H9 (cell line): ENCODE results near the gene ISG15. TPM values are rescaled to one million over a fixed set of nuclear protein-coding genes. Genes with fewer than 3 reads are reported as not detected.

Source experiments
- DNase-seq: peaks from one replicate; pipeline ENCODE4 v3.0.0-alpha.2; 2017
- H2AFZ ChIP-seq: one replicate; pipeline ENCODE4 v1.6.1; 2013; ENCODE audit warnings: mild to moderate bottlenecking, low read length, control low read depth, moderate library complexity
- H2AK5ac ChIP-seq: 2 replicates; pipeline ENCODE4 v1.6.1; 2013; ENCODE audit warnings: low read length, control low read depth, mixed read lengths; ENCODE audit not compliant: insufficient read length
- H2BK120ac ChIP-seq: one replicate; pipeline ENCODE4 v1.6.1; 2013; ENCODE audit warnings: low read depth, mild to moderate bottlenecking, low read length, control low read depth, inconsistent platforms; ENCODE audit not compliant: poor library complexity, severe bottlenecking
- H2BK12ac ChIP-seq: 2 replicates; pipeline ENCODE4 v1.6.1; 2013; ENCODE audit warnings: low read length, control low read depth, mixed read lengths, low read depth; ENCODE audit not compliant: insufficient read length
- H2BK15ac ChIP-seq: 2 replicates; pipeline ENCODE4 v1.6.1; 2013; ENCODE audit warnings: low read depth, low read length, control low read depth
- H2BK20ac ChIP-seq: one replicate; pipeline ENCODE4 v1.6.1; 2013; ENCODE audit warnings: low read depth, mild to moderate bottlenecking, low read length, control low read depth, inconsistent platforms; ENCODE audit not compliant: poor library complexity, severe bottlenecking
- H2BK5ac ChIP-seq: 2 replicates; pipeline ENCODE4 v1.6.1; 2013; ENCODE audit warnings: low read length, control low read depth, mixed read lengths; ENCODE audit not compliant: insufficient read length
- H3K14ac ChIP-seq: 2 replicates; pipeline ENCODE4 v1.6.1; 2013; ENCODE audit warnings: low read length, control low read depth; ENCODE audit not compliant: insufficient read depth
- H3K18ac ChIP-seq: 2 replicates; pipeline ENCODE4 v1.6.1; 2013; ENCODE audit warnings: low read depth, mild to moderate bottlenecking, mixed read lengths, low read length, control low read depth; ENCODE audit not compliant: insufficient read length
- H3K23ac ChIP-seq: 2 replicates; pipeline ENCODE4 v1.6.1; 2013; ENCODE audit warnings: low read length, control low read depth, mixed read lengths, low read depth; ENCODE audit not compliant: insufficient read length
- H3K23me2 ChIP-seq: 2 replicates; pipeline ENCODE4 v1.6.1; 2013; ENCODE audit warnings: low read depth, mild to moderate bottlenecking, mixed read lengths, low read length, control low read depth; ENCODE audit not compliant: insufficient read length, poor library complexity, severe bottlenecking
- H3K27ac ChIP-seq: 2 replicates; pipeline ENCODE4 v1.5.1; 2013; ENCODE audit warnings: low read length, control low read depth, mixed read lengths, low read depth; ENCODE audit not compliant: insufficient read length
- H3K27me3 ChIP-seq: 2 replicates; pipeline ENCODE4 v1.6.1; 2013; ENCODE audit warnings: low read length, control low read depth, inconsistent platforms; ENCODE audit not compliant: insufficient read depth
- H3K4ac ChIP-seq: 2 replicates; pipeline ENCODE4 v1.6.1; 2013; ENCODE audit warnings: low read depth, mild to moderate bottlenecking, control low read depth, inconsistent platforms, low read length, moderate library complexity
- H3K4me1 ChIP-seq: 2 replicates; pipeline ENCODE4 v1.6.1; 2013; ENCODE audit warnings: low read length, control low read depth, inconsistent platforms; ENCODE audit not compliant: insufficient read depth
- H3K4me2 ChIP-seq: 2 replicates; pipeline ENCODE4 v1.6.1; 2013; ENCODE audit warnings: low read length, control low read depth, mixed read lengths; ENCODE audit not compliant: insufficient read length, insufficient read depth
- H3K56ac ChIP-seq: 2 replicates; pipeline ENCODE4 v1.6.1; 2013; ENCODE audit warnings: low read depth, mild to moderate bottlenecking, mixed read lengths, low read length, control low read depth; ENCODE audit not compliant: insufficient read length
- H3K79me1 ChIP-seq: 2 replicates; pipeline ENCODE4 v1.6.1; 2013; ENCODE audit warnings: low read depth, mild to moderate bottlenecking, moderate library complexity, low read length, control low read depth, inconsistent platforms; ENCODE audit not compliant: insufficient read depth, poor library complexity, severe bottlenecking
- H3K79me2 ChIP-seq: 2 replicates; pipeline ENCODE4 v1.6.1; 2013; ENCODE audit warnings: low read length, control low read depth, inconsistent platforms; ENCODE audit not compliant: insufficient read depth
- H3K9ac ChIP-seq: 2 replicates; pipeline ENCODE4 v1.6.1; 2013; ENCODE audit warnings: low read length, control low read depth, mixed read lengths; ENCODE audit not compliant: insufficient read length; ENCODE audit errors: extremely low read depth
- H3K9me3 ChIP-seq: one replicate; pipeline ENCODE4 v1.6.1; 2013; ENCODE audit warnings: low read depth, low read length, inconsistent platforms; ENCODE audit not compliant: control insufficient read depth
- H3T11ph ChIP-seq: one replicate; pipeline ENCODE4 v1.6.1; 2013; ENCODE audit warnings: mild to moderate bottlenecking, low read length, control low read depth, inconsistent platforms
- H4K20me1 ChIP-seq: one replicate; pipeline ENCODE4 v1.6.1; 2013; ENCODE audit not compliant: control insufficient read depth, insufficient read length, insufficient read depth
- H4K5ac ChIP-seq: 2 replicates; pipeline ENCODE4 v1.6.1; 2013; ENCODE audit warnings: low read depth, mild to moderate bottlenecking, mixed read lengths, low read length, control low read depth; ENCODE audit not compliant: insufficient read length
- H4K8ac ChIP-seq: replicated peaks from 2 replicates; pipeline ENCODE4 v1.6.1; 2013; ENCODE audit warnings: low read length, control low read depth, mixed read lengths, low read depth; ENCODE audit not compliant: insufficient read length
- H4K91ac ChIP-seq: 2 replicates; pipeline ENCODE4 v1.6.1; 2013; ENCODE audit warnings: low read depth, mild to moderate bottlenecking, moderate library complexity, mixed read lengths, low read length, control low read depth; ENCODE audit not compliant: insufficient read length
- H3K27ac Mint-ChIP-seq, 3 experiments: 2 replicates in 2 of 3; 3 replicates in 1 of 3; pipeline ENCODE4 v1.8.0; 2020 to 2021; ENCODE audit warnings: mixed read lengths in 3 of 3, mild to moderate bottlenecking in 1 of 3, moderate library complexity in 1 of 3
- H3K27me3 Mint-ChIP-seq: 2 replicates; pipeline ENCODE4 v1.8.0; 2021; ENCODE audit warnings: low read depth, mild to moderate bottlenecking, moderate library complexity, mixed read lengths
- H3K36me3 Mint-ChIP-seq, 3 experiments: 2 replicates in 2 of 3; 3 replicates in 1 of 3; pipeline ENCODE4 v1.8.0; 2020 to 2021; ENCODE audit warnings: low read depth in 3 of 3, mixed read lengths in 3 of 3; ENCODE audit not compliant: insufficient read depth in 1 of 3
- H3K4me1 Mint-ChIP-seq, 2 experiments: 2 replicates each; pipeline ENCODE4 v1.8.0; 2020; ENCODE audit warnings: mixed read lengths in 2 of 2
- H3K4me3 Mint-ChIP-seq, 2 experiments: 2 replicates in 1 of 2; 3 replicates in 1 of 2; pipeline ENCODE4 v1.8.0; 2020 to 2021; ENCODE audit warnings: mild to moderate bottlenecking in 2 of 2, mixed read lengths in 2 of 2, moderate library complexity in 1 of 2
- H3K9me3 Mint-ChIP-seq, 2 experiments: 2 replicates in 1 of 2; 3 replicates in 1 of 2; pipeline ENCODE4 v1.8.0; 2020; ENCODE audit warnings: mild to moderate bottlenecking in 2 of 2, mixed read lengths in 2 of 2, moderate library complexity in 1 of 2
- WGBS: extraction: QIAGEN DNeasy Blood & Tissue Kit; methylation state at CpG from one replicate; pipeline ENCODE4 v1.1.7; 2013; ENCODE audit warnings: missing lambda C conversion rate, low lambda C conversion rate, mixed read lengths; ENCODE audit not compliant: insufficient read length; ENCODE audit errors: extremely low coverage; 5-methylcytosine and 5-hydroxymethylcytosine counted together
- total RNA-seq: library from RNA; stranded (reverse); gene quantifications from 2 replicates; pipeline ENCODE4 v1.2.1, GENCODE V29; 2021
- TF ChIP-seq, protein P1 (sequence below): fragments of 200-600 bp; sonication (generic); conservative IDR thresholded peaks from 3 replicates; pipeline ENCODE4 v1.8.0; 2021; ENCODE audit warnings: antibody characterized with exemption, mild to moderate bottlenecking

The ISG15 gene
- total RNA-seq, 1 experiment from 2014 or later = 39.7 TPM

DNA sequence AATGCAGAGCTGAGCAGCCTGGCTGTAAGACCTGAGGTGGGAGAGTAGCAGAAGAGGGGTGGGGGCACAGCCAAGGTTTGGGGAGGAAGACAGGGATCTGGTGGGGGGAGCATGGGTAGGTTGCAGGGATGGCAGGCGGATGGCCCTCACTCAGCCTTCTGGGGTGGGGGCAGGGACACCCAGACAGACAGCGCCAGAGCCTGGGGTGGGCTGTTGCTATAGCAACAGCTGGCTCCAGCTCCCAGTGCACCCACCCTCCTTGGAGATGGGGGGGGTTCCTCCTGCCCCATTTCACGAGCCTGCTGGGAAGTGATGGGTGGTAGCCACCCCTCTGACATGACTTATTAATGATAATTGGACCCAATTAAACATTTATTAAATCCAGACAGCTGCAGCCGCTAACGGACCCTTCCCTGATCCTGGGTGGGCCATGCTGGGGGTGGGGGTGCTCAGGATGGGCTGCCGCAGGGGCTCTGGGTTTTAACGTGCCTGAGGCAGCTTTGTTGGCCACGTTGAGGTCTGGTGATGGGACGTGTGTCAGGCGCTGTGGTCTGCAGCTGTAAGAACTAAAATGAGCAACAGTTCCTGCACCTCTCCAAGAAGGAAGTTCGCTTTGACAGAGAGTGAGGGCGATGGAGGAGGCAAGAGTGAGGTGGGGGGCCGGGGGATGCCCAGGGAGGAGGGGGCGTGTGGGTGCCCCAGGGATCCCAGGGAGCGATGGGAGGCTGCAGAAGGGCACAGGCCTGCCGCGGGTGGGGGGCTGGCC, 26.0 kb downstream of the ISG15 start:
- no peak for DNase-seq
- Mint-ChIP-seq H3K27me3 (peaks cover 51% of the 10 kb centered on the region), H3K36me3 (peaks cover 6 to 39% (median 32%) of the 10 kb centered on the region in 3 experiments; a peak in 6 of 7 replicates), H3K4me1 (peaks cover 7 to 17% of the 10 kb centered on the region in 2 experiments), H3K4me3 (peak overlapping the region; percentile 47 to 72; a peak in 4 of 5 replicates), H3K27ac (no peak overlapping the region), H3K9me3 (no peaks in the 10 kb centered on the region)
- H2AK5ac ChIP-seq = no peak overlapping the region
- H2BK20ac ChIP-seq = no peak overlapping the region
- H3K79me2 ChIP-seq = no peaks in the 10 kb centered on the region
- no peak overlapping the region for H4K91ac ChIP-seq
- no peak overlapping the region for H2BK120ac ChIP-seq
- no peaks in the 10 kb centered on the region for H3K4me1 ChIP-seq
- no peak overlapping the region for H3K9ac ChIP-seq
- no peaks in the 10 kb centered on the region for H3K9me3 ChIP-seq
- H3K14ac ChIP-seq = no peak overlapping the region
- H3K27ac ChIP-seq = no peak overlapping the region
- no peak overlapping the region for H2AFZ ChIP-seq
- H4K8ac ChIP-seq = no peak overlapping the region
- no peak overlapping the region for H3T11ph ChIP-seq
- H3K18ac ChIP-seq = no peak overlapping the region
- no peak overlapping the region for H2BK15ac ChIP-seq
- TF ChIP-seq, protein P1, sequence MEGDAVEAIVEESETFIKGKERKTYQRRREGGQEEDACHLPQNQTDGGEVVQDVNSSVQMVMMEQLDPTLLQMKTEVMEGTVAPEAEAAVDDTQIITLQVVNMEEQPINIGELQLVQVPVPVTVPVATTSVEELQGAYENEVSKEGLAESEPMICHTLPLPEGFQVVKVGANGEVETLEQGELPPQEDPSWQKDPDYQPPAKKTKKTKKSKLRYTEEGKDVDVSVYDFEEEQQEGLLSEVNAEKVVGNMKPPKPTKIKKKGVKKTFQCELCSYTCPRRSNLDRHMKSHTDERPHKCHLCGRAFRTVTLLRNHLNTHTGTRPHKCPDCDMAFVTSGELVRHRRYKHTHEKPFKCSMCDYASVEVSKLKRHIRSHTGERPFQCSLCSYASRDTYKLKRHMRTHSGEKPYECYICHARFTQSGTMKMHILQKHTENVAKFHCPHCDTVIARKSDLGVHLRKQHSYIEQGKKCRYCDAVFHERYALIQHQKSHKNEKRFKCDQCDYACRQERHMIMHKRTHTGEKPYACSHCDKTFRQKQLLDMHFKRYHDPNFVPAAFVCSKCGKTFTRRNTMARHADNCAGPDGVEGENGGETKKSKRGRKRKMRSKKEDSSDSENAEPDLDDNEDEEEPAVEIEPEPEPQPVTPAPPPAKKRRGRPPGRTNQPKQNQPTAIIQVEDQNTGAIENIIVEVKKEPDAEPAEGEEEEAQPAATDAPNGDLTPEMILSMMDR = no peak
- no peak overlapping the region for H2BK12ac ChIP-seq
- WGBS = no CpG with 5 or more reads among the region's 17 CpGs
- H4K5ac ChIP-seq = no peak overlapping the region
- H3K4ac ChIP-seq = no peak overlapping the region
- no peak overlapping the region for H3K23ac ChIP-seq
- no peak overlapping the region for H2BK5ac ChIP-seq
- no peaks in the 10 kb centered on the region; the same call in 1 of the 2 replicates for H3K27me3 ChIP-seq
- H3K56ac ChIP-seq = no peak overlapping the region
- H3K79me1 ChIP-seq = no peaks in the 10 kb centered on the region
- H3K4me2 ChIP-seq = peak overlapping the region; percentile 38
- H4K20me1 ChIP-seq = no peaks in the 10 kb centered on the region
- peaks cover 4% of the 10 kb centered on the region for H3K23me2 ChIP-seq
